Measurements from ENCODE around the gene KCNQ5.
"Not testable (repeated sequence)": the region's sequence is repeated elsewhere in the genome, so short reads cannot be mapped to it uniquely, and the experiment has no call there.

KCNQ5 gene

GRCh38 chr6:73225396-73225795 lies 603.5 kb downstream of the KCNQ5 start, which contains the start of gene KHDC1L:
Gene KHDC1L, minus strand, starts transcription at chr6:73225496. Its CDS starts 88 bp downstream, at chr6:73225408.
- no peak for DNase-seq

- DNase-seq: no peak
Observed at GRCh38 chr6:73227606-73228255, 605.9 kb downstream of the KCNQ5 start.

GRCh38 chr6:73231986-73232391 lies 610.1 kb downstream of the KCNQ5 start:
- no peak for DNase-seq

GRCh38 chr6:73233048-73233447 lies 611.2 kb downstream of the KCNQ5 start:
- DNase-seq: no peak

- not testable (repeated sequence) for DNase-seq
Observed at GRCh38 chr6:73233971-73234370, 612.1 kb downstream of the KCNQ5 start.

- DNase-seq: no peak
Observed at GRCh38 chr6:73234733-73235132, 612.9 kb downstream of the KCNQ5 start.

- no peak for DNase-seq
Observed at GRCh38 chr6:73236144-73236750, 614.4 kb downstream of the KCNQ5 start.

- no peak for DNase-seq
Observed at GRCh38 chr6:73240730-73241129, 618.9 kb downstream of the KCNQ5 start.

- DNase-seq: no peak
Observed at GRCh38 chr6:73242001-73242400, 620.1 kb downstream of the KCNQ5 start.

Data from activated T-cell treated with anti-CD3 and anti-CD28 coated beads, Interleukin-2, amount 50 U/mL, for 48 hours (primary cell).